Neutrophil (primary cell): ENCODE results near the gene COL7A1.

Experiments used
- H3K27ac ChIP-seq: fragments of 200-600 bp; sonication (generic); 2 replicates; pipeline ENCODE4 v1.5.1; 2016; ENCODE audit warnings: mild to moderate bottlenecking, moderate library complexity
- H3K27me3 ChIP-seq: fragments of 200-600 bp; sonication (generic); 2 replicates; pipeline ENCODE4 v1.6.0; 2016; ENCODE audit warnings: mild to moderate bottlenecking
- H3K36me3 ChIP-seq: fragments of 200-600 bp; sonication (generic); 2 replicates; pipeline ENCODE4 v1.5.1; 2017
- H3K4me1 ChIP-seq, 2 experiments: fragments of 200-600 bp in 1 of 2; sonication (generic) in 1 of 2; 1 replicate in 1 of 2; 2 replicates in 1 of 2; pipeline versions ENCODE4 v1.5.1 to v1.6.1; 2013 to 2016; ENCODE audit warnings: low read depth in 1 of 2, low read length in 1 of 2, mild to moderate bottlenecking in 1 of 2, moderate library complexity in 1 of 2; ENCODE audit not compliant: control insufficient read depth in 1 of 2, insufficient read depth in 1 of 2
- H3K4me3 ChIP-seq, 2 experiments: fragments of 200-600 bp in 1 of 2; sonication (generic) in 1 of 2; 1 replicate in 1 of 2; 2 replicates in 1 of 2; pipeline ENCODE4 v1.5.1; 2013 to 2016; ENCODE audit warnings: low read depth in 1 of 2, low read length in 1 of 2, mild to moderate bottlenecking in 1 of 2, moderate library complexity in 1 of 2
- H3K9me3 ChIP-seq: fragments of 200-600 bp; sonication (generic); 2 replicates; pipeline ENCODE4 v1.5.1; 2016
- CTCF ChIP-seq: fragments of 200-600 bp; sonication (generic); IDR thresholded peaks from 2 replicates; pipeline ENCODE4 v1.5.1; 2016; ENCODE audit warnings: antibody characterized with exemption

Gene COL7A1

GRCh38 chr3:48544141-48544540 lies 51.0 kb downstream of the COL7A1 start:
- H3K9me3 ChIP-seq = no peaks in the 10 kb centered on the region
- H3K27me3 ChIP-seq = no peaks in the 10 kb centered on the region
- TF ChIP-seq CTCF = no peak
- no peak overlapping the region for H3K4me3 ChIP-seq
- peak overlapping the region; percentile 63 for H3K27ac ChIP-seq
- peaks cover 97% of the 10 kb centered on the region for H3K36me3 ChIP-seq
- H3K4me1 ChIP-seq = peaks cover 15 to 17% of the 10 kb centered on the region in 2 experiments

- TF ChIP-seq CTCF = no peak
Measured at GRCh38 chr3:48543271-48543866, 51.8 kb downstream of the COL7A1 start.

GRCh38 chr3:48538451-48538850 lies 56.7 kb downstream of the COL7A1 start:
- H3K36me3 ChIP-seq = peaks cover 98% of the 10 kb centered on the region
- H3K27me3 ChIP-seq = no peaks in the 10 kb centered on the region
- H3K4me3 ChIP-seq = no peak overlapping the region
- no peak for TF ChIP-seq CTCF
- no peaks in the 10 kb centered on the region for H3K9me3 ChIP-seq
- peaks cover 21 to 22% of the 10 kb centered on the region in 2 experiments for H3K4me1 ChIP-seq
- no peak overlapping the region for H3K27ac ChIP-seq

More at GRCh38 chr3:48543271-48543866, 51.8 kb downstream of the COL7A1 start:
- H3K4me1 ChIP-seq = peaks cover 8 to 9% of the 10 kb centered on the region in 2 experiments
- H3K27me3 ChIP-seq = no peaks in the 10 kb centered on the region
- no peaks in the 10 kb centered on the region for H3K9me3 ChIP-seq
- H3K36me3 ChIP-seq = peaks cover 97% of the 10 kb centered on the region
- peak overlapping the region; percentile 63 for H3K27ac ChIP-seq
- H3K4me3 ChIP-seq = no peak overlapping the region

GRCh38 chr3:48536785-48537184 lies 58.3 kb downstream of the COL7A1 start:
- Histone ChIP-seq H3K4me3 (no peak overlapping the region), H3K36me3 (peaks cover 82% of the 10 kb centered on the region), H3K9me3 (no peaks in the 10 kb centered on the region), H3K27me3 (no peaks in the 10 kb centered on the region), H3K4me1 (peaks cover 33% of the 10 kb centered on the region in 2 experiments), H3K27ac (no peak overlapping the region)
- TF ChIP-seq CTCF = no peak

GRCh38 chr3:48536116-48536515 lies 59.0 kb downstream of the COL7A1 start:
- H3K4me1 ChIP-seq = peaks cover 39 to 40% of the 10 kb centered on the region in 2 experiments
- H3K27ac ChIP-seq = peak overlapping the region; percentile 12
- TF ChIP-seq CTCF = no peak
- peaks cover 75% of the 10 kb centered on the region for H3K36me3 ChIP-seq
- H3K4me3 ChIP-seq = no peak overlapping the region
- H3K27me3 ChIP-seq = no peaks in the 10 kb centered on the region
- no peaks in the 10 kb centered on the region for H3K9me3 ChIP-seq
